ENCODE measurements around the gene CHCHD6.

The CHCHD6 gene

GRCh38 chr3:126912027-126912422 is 208.0 kb downstream of the CHCHD6 start:
- WGBS, 2 donors (ENCODE audit: extremely low coverage in 2 of 2, insufficient read length in 2 of 2, insufficient replicate concordance in 1 of 2), result no CpG with 5 or more reads among the region's 9 CpGs
- H4K91ac ChIP-seq (ENCODE audit: low read depth, low read length, poor library complexity), result no peak overlapping the region
- DNase-seq (ENCODE audit: low spot score), result no peak

DNA sequence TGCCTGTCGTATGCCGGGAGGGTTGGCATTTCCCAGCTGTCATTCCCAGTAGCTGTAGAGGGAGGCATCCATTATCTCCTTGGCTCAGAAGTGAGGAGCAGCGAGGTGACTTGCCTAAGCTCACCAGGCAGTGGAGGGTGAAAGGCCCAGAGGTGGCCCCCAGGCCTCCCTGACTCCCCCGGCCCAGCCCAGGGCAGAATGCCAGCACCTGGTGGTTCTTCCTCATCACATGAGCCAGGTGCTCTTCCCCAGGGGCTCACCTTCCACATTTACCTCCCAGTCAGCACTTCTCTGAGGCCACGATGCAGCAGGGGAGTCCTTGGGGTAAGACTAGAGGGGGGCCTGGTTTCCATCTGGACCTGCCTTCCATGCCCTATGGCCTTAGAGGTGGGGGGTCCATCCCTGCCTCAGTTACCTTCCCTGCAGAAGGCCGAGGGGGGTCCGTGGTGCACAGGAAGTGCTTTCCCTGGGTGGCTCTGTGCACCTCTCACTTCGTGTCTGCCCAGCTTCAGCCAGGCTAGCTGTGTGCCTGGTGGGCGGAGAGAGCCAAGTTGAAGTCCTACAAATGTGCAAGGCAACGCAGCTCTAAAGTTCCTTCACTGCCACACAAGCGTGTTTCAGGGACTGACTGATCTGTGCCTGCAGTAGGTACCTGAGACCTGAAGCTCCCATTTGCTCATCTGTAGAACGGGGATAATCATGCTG is 208.6 kb downstream of the CHCHD6 start:
- no CpG with 5 or more reads among the region's 12 CpGs for WGBS, 2 donors (ENCODE audit: extremely low coverage in 2 of 2, insufficient read length in 2 of 2, insufficient replicate concordance in 1 of 2)
- no peak for DNase-seq (ENCODE audit: low spot score)
- H2BK12ac ChIP-seq (ENCODE audit: low read length), result no peak overlapping the region
- H3K9me3 ChIP-seq (replicated peaks in 1 of 2; ENCODE audit: control insufficient read depth in 2 of 2, insufficient read depth in 1 of 2, low read depth in 1 of 2, low read length in 2 of 2), result no peaks in the 10 kb centered on the region
- no peak overlapping the region for H2BK5ac ChIP-seq (ENCODE audit: low read length)
- H2AFZ ChIP-seq (ENCODE audit: low read length), result no peak overlapping the region
- no peak overlapping the region for H3K4me2 ChIP-seq (ENCODE audit: insufficient read depth, low read length, poor library complexity, severe bottlenecking)
- H4K91ac ChIP-seq (ENCODE audit: low read depth, low read length, poor library complexity), result no peak overlapping the region
- H3K4me3 ChIP-seq (ENCODE audit: low read length in 2 of 2), result no peak overlapping the region
- no peaks in the 10 kb centered on the region for H3K79me1 ChIP-seq (ENCODE audit: low read depth, low read length)
- peak overlapping the region; percentile 25 for H3K9ac ChIP-seq (ENCODE audit: low read depth, low read length, poor library complexity)
- H2AK5ac ChIP-seq (ENCODE audit: low read depth, low read length), result peak overlapping the region; percentile 9
- H3K4ac ChIP-seq (ENCODE audit: low read length), result no peak overlapping the region
- no peak overlapping the region for H3K14ac ChIP-seq (ENCODE audit: low read length)
- H2BK120ac ChIP-seq (ENCODE audit: low read depth, low read length), result no peak overlapping the region
- no peak overlapping the region for H4K8ac ChIP-seq (ENCODE audit: low read depth, low read length)
- peaks cover 4 to 5% of the 10 kb centered on the region in 2 donors for H3K4me1 ChIP-seq (ENCODE audit: control insufficient read depth in 2 of 2, insufficient read depth in 1 of 2, low read depth in 1 of 2, low read length in 2 of 2)
- no peak overlapping the region for H3K27ac ChIP-seq (replicated peaks; ENCODE audit: low read length)
- H3K18ac ChIP-seq (ENCODE audit: low read length), result peak overlapping the region; percentile 7
- no peaks in the 10 kb centered on the region for H3K27me3 ChIP-seq (ENCODE audit: control insufficient read depth in 3 of 3, insufficient read depth in 3 of 3, low read depth in 1 of 3, low read length in 3 of 3)
- H2BK15ac ChIP-seq (ENCODE audit: low read length), result no peak overlapping the region
- peaks cover 0 to 11% of the 10 kb centered on the region in 2 donors for H3K36me3 ChIP-seq (replicated peaks in 1 of 2; ENCODE audit: control insufficient read depth in 2 of 2, insufficient read depth in 2 of 2, low read length in 2 of 2)
- H3K23ac ChIP-seq (ENCODE audit: low read depth, low read length, poor library complexity), result peak overlapping the region; percentile 44

More at GRCh38 chr3:126912027-126912422, 208.0 kb downstream of the CHCHD6 start:
- Histone ChIP-seq H3K4me2 (ENCODE audit: insufficient read depth, low read length, poor library complexity, severe bottlenecking) (no peak overlapping the region), H3K79me1 (ENCODE audit: low read depth, low read length) (no peaks in the 10 kb centered on the region), H3K4ac (ENCODE audit: low read length) (no peak overlapping the region), H2AK5ac (ENCODE audit: low read depth, low read length) (no peak overlapping the region), H3K4me3 (ENCODE audit: low read length in 2 of 2) (no peak overlapping the region), H3K27me3 (ENCODE audit: control insufficient read depth in 3 of 3, insufficient read depth in 3 of 3, low read depth in 1 of 3, low read length in 3 of 3) (no peaks in the 10 kb centered on the region), H3K14ac (ENCODE audit: low read length) (no peak overlapping the region), H2AFZ (ENCODE audit: low read length) (no peak overlapping the region), H3K23ac (ENCODE audit: low read depth, low read length, poor library complexity) (no peak overlapping the region), H3K27ac (replicated peaks; ENCODE audit: low read length) (no peak overlapping the region), H2BK15ac (ENCODE audit: low read length) (no peak overlapping the region), H2BK120ac (ENCODE audit: low read depth, low read length) (no peak overlapping the region), H2BK12ac (ENCODE audit: low read length) (no peak overlapping the region), H3K9ac (ENCODE audit: low read depth, low read length, poor library complexity) (no peak overlapping the region), H3K4me1 (ENCODE audit: control insufficient read depth in 2 of 2, insufficient read depth in 1 of 2, low read depth in 1 of 2, low read length in 2 of 2) (peaks cover 3 to 4% of the 10 kb centered on the region in 2 donors), H3K36me3 (replicated peaks in 1 of 2; ENCODE audit: control insufficient read depth in 2 of 2, insufficient read depth in 2 of 2, low read length in 2 of 2) (peaks cover 0 to 11% of the 10 kb centered on the region in 2 donors), H4K8ac (ENCODE audit: low read depth, low read length) (no peak overlapping the region), H3K9me3 (replicated peaks in 1 of 2; ENCODE audit: control insufficient read depth in 2 of 2, insufficient read depth in 1 of 2, low read depth in 1 of 2, low read length in 2 of 2) (no peaks in the 10 kb centered on the region), H2BK5ac (ENCODE audit: low read length) (no peak overlapping the region), H3K18ac (ENCODE audit: low read length) (no peak overlapping the region)

- Histone ChIP-seq H2BK12ac (ENCODE audit: low read length) (no peak overlapping the region), H3K4me2 (ENCODE audit: insufficient read depth, low read length, poor library complexity, severe bottlenecking) (no peak overlapping the region), H2AK5ac (ENCODE audit: low read depth, low read length) (no peak overlapping the region), H3K18ac (ENCODE audit: low read length) (no peak overlapping the region), H2AFZ (ENCODE audit: low read length) (no peak overlapping the region), H4K8ac (ENCODE audit: low read depth, low read length) (no peak overlapping the region), H3K79me1 (ENCODE audit: low read depth, low read length) (no peaks in the 10 kb centered on the region), H3K4me3 (ENCODE audit: low read length in 2 of 2) (no peak overlapping the region), H2BK15ac (ENCODE audit: low read length) (no peak overlapping the region), H3K23ac (ENCODE audit: low read depth, low read length, poor library complexity) (no peak overlapping the region), H3K4me1 (ENCODE audit: control insufficient read depth in 2 of 2, insufficient read depth in 1 of 2, low read depth in 1 of 2, low read length in 2 of 2) (peaks cover 4 to 5% of the 10 kb centered on the region in 2 donors), H3K14ac (ENCODE audit: low read length) (no peak overlapping the region), H3K4ac (ENCODE audit: low read length) (no peak overlapping the region), H3K9ac (ENCODE audit: low read depth, low read length, poor library complexity) (peak overlapping the region; percentile 34), H2BK5ac (ENCODE audit: low read length) (no peak overlapping the region), H3K27ac (replicated peaks; ENCODE audit: low read length) (no peak overlapping the region), H3K27me3 (ENCODE audit: control insufficient read depth in 3 of 3, insufficient read depth in 3 of 3, low read depth in 1 of 3, low read length in 3 of 3) (no peaks in the 10 kb centered on the region), H2BK120ac (ENCODE audit: low read depth, low read length) (no peak overlapping the region), H4K91ac (ENCODE audit: low read depth, low read length, poor library complexity) (no peak overlapping the region), H3K9me3 (replicated peaks in 1 of 2; ENCODE audit: control insufficient read depth in 2 of 2, insufficient read depth in 1 of 2, low read depth in 1 of 2, low read length in 2 of 2) (no peaks in the 10 kb centered on the region), H3K36me3 (replicated peaks in 1 of 2; ENCODE audit: control insufficient read depth in 2 of 2, insufficient read depth in 2 of 2, low read length in 2 of 2) (peaks cover 0 to 11% of the 10 kb centered on the region in 2 donors)
- no CpG with 5 or more reads among the region's 6 CpGs for WGBS, 2 donors (ENCODE audit: extremely low coverage in 2 of 2, insufficient read length in 2 of 2, insufficient replicate concordance in 1 of 2)
- DNase-seq (ENCODE audit: low spot score), result no peak
Measured at GRCh38 chr3:126913524-126913923, 209.5 kb downstream of the CHCHD6 start.

GRCh38 chr3:126914226-126914625 is 210.2 kb downstream of the CHCHD6 start:
- Histone ChIP-seq H2BK15ac (ENCODE audit: low read length) (no peak overlapping the region), H3K9ac (ENCODE audit: low read depth, low read length, poor library complexity) (no peak overlapping the region), H2AK5ac (ENCODE audit: low read depth, low read length) (no peak overlapping the region), H2AFZ (ENCODE audit: low read length) (no peak overlapping the region), H3K14ac (ENCODE audit: low read length) (no peak overlapping the region), H3K79me1 (ENCODE audit: low read depth, low read length) (no peaks in the 10 kb centered on the region), H2BK120ac (ENCODE audit: low read depth, low read length) (no peak overlapping the region), H3K36me3 (replicated peaks in 1 of 2; ENCODE audit: control insufficient read depth in 2 of 2, insufficient read depth in 2 of 2, low read length in 2 of 2) (peaks cover 0 to 11% of the 10 kb centered on the region in 2 donors), H3K4me3 (ENCODE audit: low read length in 2 of 2) (no peak overlapping the region), H3K27ac (replicated peaks; ENCODE audit: low read length) (no peak overlapping the region), H3K27me3 (ENCODE audit: control insufficient read depth in 3 of 3, insufficient read depth in 3 of 3, low read depth in 1 of 3, low read length in 3 of 3) (no peaks in the 10 kb centered on the region), H4K8ac (ENCODE audit: low read depth, low read length) (no peak overlapping the region), H3K4me2 (ENCODE audit: insufficient read depth, low read length, poor library complexity, severe bottlenecking) (no peak overlapping the region), H3K4me1 (ENCODE audit: control insufficient read depth in 2 of 2, insufficient read depth in 1 of 2, low read depth in 1 of 2, low read length in 2 of 2) (peaks cover 2% of the 10 kb centered on the region in 2 donors), H2BK12ac (ENCODE audit: low read length) (no peak overlapping the region), H2BK5ac (ENCODE audit: low read length) (no peak overlapping the region), H3K4ac (ENCODE audit: low read length) (no peak overlapping the region), H3K9me3 (replicated peaks in 1 of 2; ENCODE audit: control insufficient read depth in 2 of 2, insufficient read depth in 1 of 2, low read depth in 1 of 2, low read length in 2 of 2) (peaks cover 0 to 1% of the 10 kb centered on the region in 2 donors), H4K91ac (ENCODE audit: low read depth, low read length, poor library complexity) (no peak overlapping the region), H3K23ac (ENCODE audit: low read depth, low read length, poor library complexity) (no peak overlapping the region), H3K18ac (ENCODE audit: low read length) (no peak overlapping the region)
- no CpG with 5 or more reads among the region's 7 CpGs for WGBS, 2 donors (ENCODE audit: extremely low coverage in 2 of 2, insufficient read length in 2 of 2, insufficient replicate concordance in 1 of 2)
- no peak for DNase-seq (ENCODE audit: low spot score)
